Glutamatergic neuron (in vitro differentiated cells): ENCODE data around the gene ABCA6. TPM values are rescaled to one million over a fixed set of nuclear protein-coding genes. Genes with fewer than 3 reads are reported as not detected.

Experiments used
- DNase-seq: peaks from one replicate; pipeline ENCODE4 v3.0.0; 2022
- H3K27ac Mint-ChIP-seq: one replicate; pipeline ENCODE4 v1.8.0; 2020; ENCODE audit warnings: mild to moderate bottlenecking, mixed read lengths, inconsistent platforms; ENCODE audit not compliant: unreplicated experiment
- H3K27me3 Mint-ChIP-seq: one replicate; pipeline ENCODE4 v1.8.0; 2020; ENCODE audit warnings: mild to moderate bottlenecking, moderate library complexity, mixed read lengths, inconsistent platforms; ENCODE audit not compliant: unreplicated experiment
- H3K36me3 Mint-ChIP-seq: one replicate; pipeline ENCODE4 v1.8.0; 2020; ENCODE audit warnings: mild to moderate bottlenecking, mixed read lengths, inconsistent platforms; ENCODE audit not compliant: unreplicated experiment
- H3K4me1 Mint-ChIP-seq: one replicate; pipeline ENCODE4 v1.8.0; 2020; ENCODE audit warnings: mild to moderate bottlenecking, low read depth, mixed read lengths, inconsistent platforms; ENCODE audit not compliant: unreplicated experiment
- H3K4me3 Mint-ChIP-seq: one replicate; pipeline ENCODE4 v1.8.0; 2020; ENCODE audit warnings: mild to moderate bottlenecking, mixed read lengths, inconsistent platforms; ENCODE audit not compliant: unreplicated experiment
- H3K9me3 Mint-ChIP-seq: one replicate; pipeline ENCODE4 v1.8.0; 2020; ENCODE audit warnings: mild to moderate bottlenecking, moderate library complexity, mixed read lengths, inconsistent platforms; ENCODE audit not compliant: unreplicated experiment
- CTCF ChIP-seq: fragments of 200-600 bp; sonication (generic); IDR thresholded peaks from one replicate; pipeline ENCODE4 v1.5.0; 2021; ENCODE audit not compliant: partially characterized antibody, unreplicated experiment
- total RNA-seq: library from RNA; stranded (reverse); fragmentation: NEBNext Ultra II Directional; extraction: Animal tissue kit (Norgen Biotek cat#: 25700); gene quantifications from one replicate; pipeline ENCODE4 v1.2.1, GENCODE V29; 2021; ENCODE audit not compliant: unreplicated experiment

The ABCA6 gene
- total RNA-seq, 1 donor from 2014 or later: 1.6 TPM

- H3K27ac Mint-ChIP-seq: no peak overlapping the region
- no peaks in the 10 kb centered on the region for H3K9me3 Mint-ChIP-seq
- no peak for DNase-seq
- no peak for TF ChIP-seq CTCF
- no peaks in the 10 kb centered on the region for H3K4me1 Mint-ChIP-seq
- no peaks in the 10 kb centered on the region for H3K36me3 Mint-ChIP-seq
- no peaks in the 10 kb centered on the region for H3K27me3 Mint-ChIP-seq
- H3K4me3 Mint-ChIP-seq: no peak overlapping the region
These were observed 5.8 kb upstream of the ABCA6 start for GRCh38 chr17:69147460-69147859.

GRCh38 chr17:69144331-69145255, 2.9 kb upstream of the ABCA6 start:
- no peak overlapping the region for H3K4me3 Mint-ChIP-seq

GRCh38 chr17:69143683-69144231, 2.1 kb upstream of the ABCA6 start:
- H3K27ac Mint-ChIP-seq: no peak overlapping the region
- H3K27me3 Mint-ChIP-seq: no peaks in the 10 kb centered on the region
- no peaks in the 10 kb centered on the region for H3K36me3 Mint-ChIP-seq
- no peak overlapping the region for H3K4me3 Mint-ChIP-seq
- no peaks in the 10 kb centered on the region for H3K4me1 Mint-ChIP-seq
- no peak for DNase-seq
- H3K9me3 Mint-ChIP-seq: no peaks in the 10 kb centered on the region
- TF ChIP-seq CTCF: no peak

More at GRCh38 chr17:69144331-69145255, 2.9 kb upstream of the ABCA6 start:
- H3K27me3 Mint-ChIP-seq: no peaks in the 10 kb centered on the region
- no peaks in the 10 kb centered on the region for H3K36me3 Mint-ChIP-seq
- H3K9me3 Mint-ChIP-seq: no peaks in the 10 kb centered on the region
- no peak overlapping the region for H3K27ac Mint-ChIP-seq
- H3K4me1 Mint-ChIP-seq: no peaks in the 10 kb centered on the region
- DNase-seq: no peak
- TF ChIP-seq CTCF: no peak

- H3K36me3 Mint-ChIP-seq: no peaks in the 10 kb centered on the region
- no peaks in the 10 kb centered on the region for H3K27me3 Mint-ChIP-seq
- no peak for TF ChIP-seq CTCF
- DNase-seq: no peak
- H3K27ac Mint-ChIP-seq: no peak overlapping the region
- H3K4me3 Mint-ChIP-seq: no peak overlapping the region
- H3K9me3 Mint-ChIP-seq: no peaks in the 10 kb centered on the region
- H3K4me1 Mint-ChIP-seq: no peaks in the 10 kb centered on the region
These were observed 1.5 kb upstream of the ABCA6 start for GRCh38 chr17:69143151-69143550.
